HG02798 (cell line): ENCODE data around the gene KBTBD12.
"Not testable (repeated sequence)": the region's sequence is repeated elsewhere in the genome, so short reads cannot be mapped to it uniquely, and the experiment has no call there.

Experiments used
- ATAC-seq: cut with Tn5 transposase; IDR thresholded peaks from one replicate; pipeline ENCODE4 v1.9.1; 2021; ENCODE audit warnings: mild to moderate bottlenecking; ENCODE audit not compliant: unreplicated experiment, poor library complexity

The KBTBD12 gene, protein sequence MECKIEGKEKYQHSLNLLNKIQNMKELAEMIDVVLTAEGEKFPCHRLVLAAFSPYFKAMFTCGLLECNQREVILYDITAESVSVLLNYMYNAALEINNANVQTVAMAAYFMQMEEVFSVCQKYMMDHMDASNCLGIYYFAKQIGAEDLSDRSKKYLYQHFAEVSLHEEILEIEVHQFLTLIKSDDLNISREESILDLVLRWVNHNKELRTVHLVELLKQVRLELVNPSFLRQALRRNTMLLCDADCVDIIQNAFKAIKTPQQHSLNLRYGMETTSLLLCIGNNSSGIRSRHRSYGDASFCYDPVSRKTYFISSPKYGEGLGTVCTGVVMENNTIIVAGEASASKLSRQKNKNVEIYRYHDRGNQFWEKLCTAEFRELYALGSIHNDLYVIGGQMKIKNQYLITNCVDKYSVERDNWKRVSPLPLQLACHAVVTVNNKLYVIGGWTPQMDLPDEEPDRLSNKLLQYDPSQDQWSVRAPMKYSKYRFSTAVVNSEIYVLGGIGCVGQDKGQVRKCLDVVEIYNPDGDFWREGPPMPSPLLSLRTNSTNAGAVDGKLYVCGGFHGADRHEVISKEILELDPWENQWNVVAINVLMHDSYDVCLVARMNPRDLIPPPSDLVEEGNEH

GRCh38 chr3:127915115-127915936 is at the start of gene KBTBD12:
Gene KBTBD12 (plus strand): TSS chr3:127915232. CDS start chr3:127923062, 7,830 bp downstream.
- ATAC-seq: no peak

- ATAC-seq: no peak
Observed at GRCh38 chr3:127865941-127866340, 49.1 kb upstream of the KBTBD12 start.

DNA sequence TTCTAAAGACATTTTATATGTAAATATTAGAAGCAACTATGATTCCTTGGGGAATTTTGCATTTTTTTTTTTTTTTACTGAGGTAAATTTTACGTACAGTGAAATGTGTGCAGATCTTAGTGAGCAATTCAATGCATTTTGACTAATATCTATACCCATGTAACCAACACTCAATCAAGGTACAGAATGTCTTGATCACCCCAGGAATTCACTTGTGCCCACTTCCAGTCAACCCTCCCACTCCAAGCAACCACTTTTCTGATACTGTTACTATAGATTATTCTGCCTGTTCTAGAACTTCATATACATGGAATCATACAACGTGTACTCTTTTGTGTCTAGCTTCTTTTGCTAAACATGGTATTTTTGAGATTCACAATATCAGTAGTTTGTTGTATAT is 47.6 kb upstream of the KBTBD12 start:
- no peak for ATAC-seq

GRCh38 chr3:127867986-127868385 is 47.0 kb upstream of the KBTBD12 start:
- ATAC-seq: no peak

DNA sequence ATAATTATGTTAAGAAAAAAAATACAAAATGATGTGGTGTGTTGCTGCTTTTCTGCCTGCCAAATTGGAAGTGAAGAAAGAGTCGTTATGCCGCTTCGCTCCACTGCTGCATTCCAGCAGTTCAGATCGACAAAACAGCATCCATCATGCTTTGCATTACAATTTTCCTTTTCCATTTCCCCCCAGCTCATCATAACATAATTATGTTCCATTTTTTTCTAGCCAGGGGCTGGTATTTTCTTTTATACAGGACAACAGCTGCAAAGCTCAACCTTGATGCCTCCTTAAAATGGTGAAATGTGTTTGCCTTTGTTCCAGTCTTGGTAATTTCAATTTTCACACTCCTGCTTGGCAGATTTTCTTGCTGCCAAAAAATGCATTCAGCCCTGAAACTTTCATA is 44.9 kb upstream of the KBTBD12 start:
- no peak for ATAC-seq

DNA sequence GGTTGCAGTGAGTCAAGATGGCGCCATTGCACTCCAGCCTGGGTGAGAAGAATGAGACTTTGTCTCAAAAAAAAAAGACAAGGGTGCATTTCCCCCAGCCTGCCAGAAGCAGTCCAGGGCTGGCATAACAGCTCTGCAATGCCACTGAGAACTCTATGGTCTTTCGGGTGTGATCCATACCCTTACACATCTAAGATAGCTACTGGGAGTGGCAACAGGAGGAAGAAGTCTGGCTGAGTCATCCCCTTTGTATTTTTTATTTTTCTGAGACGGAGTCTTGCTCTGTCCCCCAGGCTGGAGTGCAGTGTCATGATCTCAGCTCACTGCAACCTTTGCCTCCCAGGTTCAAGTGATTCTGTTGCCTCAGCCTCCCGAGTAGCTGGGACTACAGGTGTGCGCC is 40.9 kb upstream of the KBTBD12 start:
- not testable (repeated sequence) for ATAC-seq

- ATAC-seq: no peak
Observed at GRCh38 chr3:127881586-127881985, 33.4 kb upstream of the KBTBD12 start.

DNA sequence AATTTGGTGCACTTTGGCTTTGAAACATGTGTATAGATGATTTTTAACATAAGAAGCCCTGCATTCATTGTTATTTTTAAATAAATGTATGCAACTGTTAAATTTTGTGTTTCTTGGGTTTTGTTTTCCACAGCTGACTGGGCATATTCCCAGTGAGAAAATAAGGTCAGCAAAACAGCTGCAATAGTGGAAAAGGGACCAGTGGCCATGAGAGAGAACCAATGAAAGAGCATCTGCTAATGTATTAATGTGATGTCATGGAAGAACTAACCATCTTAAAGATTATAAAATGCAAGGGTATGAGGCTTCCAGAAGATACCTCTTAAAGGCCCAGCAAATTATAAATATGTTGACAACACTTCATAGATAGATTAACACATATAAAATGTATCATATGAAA is 31.0 kb upstream of the KBTBD12 start:
- no peak for ATAC-seq

DNA sequence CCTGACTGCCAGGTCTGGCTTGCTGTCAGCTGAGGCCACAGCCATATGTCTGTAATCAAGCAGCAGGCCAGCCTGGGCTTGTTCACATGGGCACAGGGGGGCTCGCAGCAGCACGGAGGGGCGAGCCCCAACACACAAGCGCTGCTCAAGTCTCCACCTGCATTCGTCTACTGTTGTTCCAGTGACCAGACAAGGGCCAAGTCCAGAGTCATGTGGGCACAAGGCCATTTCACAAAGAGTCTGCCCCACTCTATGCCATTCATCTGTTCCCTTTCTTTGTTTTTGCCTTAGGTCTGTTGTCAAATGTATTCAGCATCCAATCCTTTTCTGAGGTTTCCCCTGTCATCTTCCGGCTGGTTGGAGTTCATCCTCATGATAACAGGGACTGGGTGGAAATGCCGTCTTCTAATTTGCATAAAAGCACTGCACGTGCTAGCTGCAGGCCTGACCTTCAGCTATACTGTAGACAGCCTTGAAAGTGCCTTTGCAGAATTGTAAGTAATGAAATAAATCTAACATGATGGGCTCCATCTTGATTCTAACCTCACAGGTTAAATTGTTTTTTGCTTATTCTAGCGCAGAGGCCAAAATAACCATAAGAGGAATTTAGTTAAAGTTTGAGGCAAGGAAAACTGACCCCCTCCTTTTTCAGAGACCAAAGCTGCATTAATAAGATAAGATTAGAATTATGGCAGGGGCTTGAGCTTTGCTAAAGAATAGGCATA is 28.6 kb upstream of the KBTBD12 start:
- ATAC-seq: no peak

DNA sequence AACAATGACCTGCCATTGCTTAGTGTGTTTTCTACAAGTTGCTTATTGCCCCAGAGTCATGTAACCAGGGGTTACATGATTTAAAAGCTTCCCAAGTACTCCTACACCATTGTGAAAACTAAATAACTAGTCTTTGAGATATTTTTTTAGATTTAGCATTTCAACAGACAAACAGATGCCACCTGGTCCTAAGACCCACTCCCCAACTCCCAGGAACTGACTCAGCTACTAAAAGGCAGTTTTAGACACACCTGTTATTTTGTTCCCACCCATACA is 28.1 kb upstream of the KBTBD12 start:
- no peak for ATAC-seq

- ATAC-seq: no peak
Observed at GRCh38 chr3:127887321-127887720, 27.7 kb upstream of the KBTBD12 start.

- ATAC-seq: no peak
Observed at GRCh38 chr3:127888156-127888555, 26.9 kb upstream of the KBTBD12 start.

DNA sequence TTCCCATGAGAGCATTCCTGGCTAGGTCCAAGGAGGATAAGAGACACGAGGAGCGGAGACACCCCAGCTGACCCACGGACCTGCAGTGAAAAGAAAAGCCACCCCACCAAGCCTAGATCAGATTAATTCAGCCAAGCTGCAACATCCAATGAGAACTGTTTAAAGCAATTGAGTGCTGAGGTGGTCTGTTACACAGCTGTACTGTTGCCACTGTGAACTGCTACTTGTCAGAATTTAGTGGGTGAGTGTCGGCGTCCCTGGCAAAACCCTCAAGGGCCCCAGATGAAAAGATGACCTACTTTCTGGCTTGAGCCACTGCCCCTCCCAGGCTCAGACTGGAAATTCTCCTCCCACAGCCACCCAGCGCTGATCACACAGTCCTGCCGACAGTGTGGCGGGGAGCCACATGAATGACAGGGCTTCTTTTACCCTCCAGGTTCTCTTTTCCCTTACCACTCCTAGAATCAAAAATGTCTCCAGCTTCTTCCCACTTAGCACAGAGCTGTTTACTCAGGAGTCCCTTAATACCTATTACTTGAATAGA is 26.4 kb upstream of the KBTBD12 start:
- no peak for ATAC-seq

DNA sequence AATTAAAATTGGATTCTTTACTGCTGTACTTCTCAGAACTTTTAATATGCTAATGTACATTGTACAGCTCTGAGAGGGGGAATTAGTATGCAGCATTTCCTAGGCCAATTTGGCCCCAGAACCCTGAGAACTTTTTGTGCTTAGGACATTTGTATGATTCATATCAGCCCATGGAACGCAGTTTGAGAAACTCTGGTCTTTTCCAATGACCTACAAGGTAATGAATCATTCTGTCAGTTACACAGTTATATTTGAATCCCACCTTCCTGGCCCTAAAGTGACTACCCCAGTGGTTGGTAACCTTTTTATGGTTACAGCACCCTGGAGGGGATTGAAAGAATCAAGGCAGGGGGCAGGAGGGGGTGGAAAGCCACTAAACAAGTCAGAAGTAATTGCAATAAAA is 25.6 kb upstream of the KBTBD12 start:
- no peak for ATAC-seq

DNA sequence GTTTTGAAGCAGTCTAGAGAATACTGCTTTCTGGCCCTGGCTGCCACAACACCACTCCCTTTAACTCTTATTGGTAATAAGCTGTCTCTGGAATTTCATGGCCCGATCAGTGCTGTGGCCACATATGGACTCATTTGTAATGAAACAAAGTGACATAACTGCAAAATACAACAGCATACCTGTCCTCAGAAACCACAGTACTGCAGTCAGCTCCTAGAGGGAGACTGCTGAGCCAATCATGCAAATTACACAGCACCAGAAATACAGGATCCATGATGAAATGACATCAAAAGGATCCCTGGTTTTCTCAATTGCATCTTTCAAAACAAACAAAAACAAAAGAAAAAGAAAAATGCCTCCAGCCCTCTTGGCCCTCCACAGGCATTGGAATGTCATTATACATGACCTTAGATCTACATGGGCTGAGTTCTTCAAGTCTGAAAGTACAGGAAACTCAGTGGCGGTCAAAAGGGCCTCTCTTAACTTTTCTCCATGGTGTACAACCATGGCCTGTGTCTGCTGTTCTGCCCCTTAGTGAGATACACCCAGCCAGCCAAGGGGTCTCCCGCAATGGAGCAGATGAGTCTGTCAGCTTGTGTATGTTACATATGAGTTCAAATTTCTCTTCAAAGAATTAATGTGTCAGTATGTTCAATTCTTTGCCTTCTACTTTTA is 24.9 kb upstream of the KBTBD12 start:
- no peak for ATAC-seq

DNA sequence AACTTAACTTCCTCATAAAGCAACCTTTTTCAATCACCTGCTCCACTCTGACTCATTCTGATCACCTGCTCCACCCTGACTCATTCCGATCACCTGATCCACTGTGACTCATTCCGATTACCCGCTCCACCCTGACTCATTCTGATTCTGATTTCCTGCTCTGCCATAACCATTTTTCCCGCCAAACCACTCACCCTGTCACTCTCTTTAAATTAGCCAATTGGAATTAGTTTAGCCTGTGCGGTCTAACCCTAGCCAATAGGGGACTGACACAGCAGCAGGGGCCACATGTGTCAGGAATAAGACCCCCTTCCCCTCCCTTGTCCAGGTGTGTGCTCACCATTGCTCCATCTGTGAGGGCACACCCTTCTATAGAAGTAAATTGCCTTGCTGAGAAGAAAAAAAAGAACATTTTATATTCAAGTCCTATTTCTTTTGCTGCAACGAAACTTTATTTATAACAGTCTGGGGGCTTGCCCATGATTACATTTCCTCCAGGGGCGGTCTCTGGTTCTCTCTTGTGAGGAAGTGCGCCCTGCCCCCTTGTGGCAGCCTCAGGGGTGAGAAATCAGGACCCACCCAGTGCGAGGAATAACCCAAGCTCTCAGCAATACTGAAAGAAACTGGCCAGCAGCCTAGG is 24.3 kb upstream of the KBTBD12 start:
- not testable (repeated sequence) for ATAC-seq

DNA sequence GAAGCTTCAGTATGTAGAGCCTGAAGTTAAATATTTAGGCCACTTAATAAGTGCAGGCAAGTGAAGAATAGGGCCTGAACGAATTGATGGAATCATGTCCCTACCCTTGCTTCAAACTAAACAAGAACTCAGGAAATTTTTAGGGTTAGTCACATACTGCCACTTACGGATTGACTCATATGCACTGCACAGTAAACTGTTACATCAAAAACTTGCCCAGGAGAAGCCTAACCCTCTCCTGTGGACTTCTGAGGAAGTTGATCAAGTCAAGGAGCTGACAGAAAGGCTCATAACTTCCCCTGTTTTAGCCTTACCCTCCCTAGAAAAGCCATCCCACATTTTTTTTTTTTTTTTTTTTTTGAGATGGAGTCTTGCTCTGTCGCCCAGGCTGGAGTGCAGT is 20.6 kb upstream of the KBTBD12 start:
- ATAC-seq: no peak

GRCh38 chr3:127899200-127899599 is 15.8 kb upstream of the KBTBD12 start:
- no peak for ATAC-seq

DNA sequence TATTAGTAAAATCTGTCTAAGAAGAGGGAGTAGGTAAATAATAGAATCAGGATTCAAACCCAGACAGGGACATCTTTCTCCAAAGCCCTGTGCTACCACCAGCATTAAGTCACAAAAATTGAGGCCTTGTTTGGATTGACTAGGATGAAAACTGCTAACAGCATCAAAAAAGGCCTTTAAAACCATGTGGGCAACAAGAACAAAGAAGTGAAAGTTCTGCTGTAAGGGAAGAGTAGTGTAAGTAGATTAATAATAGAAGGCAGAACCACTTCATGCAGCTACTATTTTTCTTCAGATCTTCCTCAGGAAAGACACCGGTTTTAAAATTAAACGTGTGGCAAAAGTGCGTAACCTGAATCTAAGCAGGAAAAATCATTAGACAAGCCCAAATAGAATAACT is 15.3 kb upstream of the KBTBD12 start:
- no peak for ATAC-seq
